Progenitor cell of endocrine pancreas (in vitro differentiated cells): ENCODE data around the gene SNAP29. TPM values are rescaled to one million over a fixed set of nuclear protein-coding genes. Genes with fewer than 3 reads are reported as not detected.
"Not testable (repeated sequence)": the region's sequence is repeated elsewhere in the genome, so short reads cannot be mapped to it uniquely, and the experiment has no call there.

Source experiments
- DNase-seq: peaks from one replicate; pipeline ENCODE4 v3.0.0; 2021; ENCODE audit warnings: low spot score; ENCODE audit not compliant: unreplicated experiment
- H3K27ac Mint-ChIP-seq: 2 replicates; pipeline ENCODE4 v1.8.0; 2021; ENCODE audit warnings: mild to moderate bottlenecking, moderate library complexity, mixed read lengths
- H3K27me3 Mint-ChIP-seq: 2 replicates; pipeline ENCODE4 v1.8.0; 2021; ENCODE audit warnings: mixed read lengths
- H3K36me3 Mint-ChIP-seq: 2 replicates; pipeline ENCODE4 v1.8.0; 2022; ENCODE audit warnings: mixed read lengths; ENCODE audit not compliant: insufficient read depth
- H3K4me1 Mint-ChIP-seq: 2 replicates; pipeline ENCODE4 v1.8.0; 2021; ENCODE audit warnings: low read depth, mixed read lengths
- H3K4me3 Mint-ChIP-seq: 2 replicates; pipeline ENCODE4 v1.8.0; 2021; ENCODE audit warnings: low read depth, mild to moderate bottlenecking, moderate library complexity, mixed read lengths
- H3K9me3 Mint-ChIP-seq: 2 replicates; pipeline ENCODE4 v1.8.0; 2021; ENCODE audit warnings: low read depth, mixed read lengths
- total RNA-seq: library from RNA; stranded (reverse); gene quantifications from 2 replicates; pipeline ENCODE4 v1.2.1, GENCODE V29; 2021
- TF ChIP-seq, protein P1 (sequence below): fragments of 200-600 bp; sonication (generic); IDR thresholded peaks from one replicate; pipeline ENCODE4 v1.5.0; 2021; ENCODE audit warnings: antibody characterized with exemption, mild to moderate bottlenecking; ENCODE audit not compliant: unreplicated experiment

Gene SNAP29
- total RNA-seq, 1 donor from 2014 or later: 20.6 TPM

DNA sequence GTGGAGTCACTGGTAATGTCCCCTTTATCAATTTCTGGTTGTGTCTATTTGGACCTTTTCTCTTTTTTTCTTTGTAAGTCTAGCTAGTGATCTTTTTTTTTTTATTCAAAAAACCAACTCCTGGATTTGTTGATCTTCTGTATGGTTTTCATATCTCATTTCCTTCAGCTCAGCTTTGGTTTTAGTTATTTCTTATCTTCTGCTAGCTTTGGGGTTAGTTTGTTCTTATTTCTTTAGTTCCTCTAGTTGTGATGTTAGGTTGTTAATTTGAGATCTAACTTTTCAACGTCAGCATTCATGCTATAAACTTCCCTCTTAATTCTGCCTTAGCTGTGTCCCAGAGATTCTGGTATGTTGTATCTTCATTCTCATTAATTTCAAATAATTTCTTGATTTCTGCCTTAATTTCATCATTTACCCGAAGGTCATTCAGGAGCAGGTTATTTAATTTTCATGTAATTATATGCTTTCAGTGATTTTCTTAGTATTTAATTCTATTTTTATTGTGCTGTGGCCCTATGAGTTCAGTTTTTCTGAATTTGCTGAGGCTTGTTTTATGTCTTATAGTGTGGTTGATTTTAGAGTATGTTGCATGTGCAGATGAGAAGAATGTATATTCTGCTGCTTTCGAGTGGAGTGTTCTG, 29.2 kb upstream of the SNAP29 start:
- no peak overlapping the region for H3K27ac Mint-ChIP-seq
- no peaks in the 10 kb centered on the region for H3K9me3 Mint-ChIP-seq
- H3K4me3 Mint-ChIP-seq: no peak overlapping the region
- DNase-seq: no peak
- peaks cover 38% of the 10 kb centered on the region for H3K36me3 Mint-ChIP-seq
- peaks cover 2% of the 10 kb centered on the region for H3K4me1 Mint-ChIP-seq
- no peaks in the 10 kb centered on the region for H3K27me3 Mint-ChIP-seq
- TF ChIP-seq, protein P1, sequence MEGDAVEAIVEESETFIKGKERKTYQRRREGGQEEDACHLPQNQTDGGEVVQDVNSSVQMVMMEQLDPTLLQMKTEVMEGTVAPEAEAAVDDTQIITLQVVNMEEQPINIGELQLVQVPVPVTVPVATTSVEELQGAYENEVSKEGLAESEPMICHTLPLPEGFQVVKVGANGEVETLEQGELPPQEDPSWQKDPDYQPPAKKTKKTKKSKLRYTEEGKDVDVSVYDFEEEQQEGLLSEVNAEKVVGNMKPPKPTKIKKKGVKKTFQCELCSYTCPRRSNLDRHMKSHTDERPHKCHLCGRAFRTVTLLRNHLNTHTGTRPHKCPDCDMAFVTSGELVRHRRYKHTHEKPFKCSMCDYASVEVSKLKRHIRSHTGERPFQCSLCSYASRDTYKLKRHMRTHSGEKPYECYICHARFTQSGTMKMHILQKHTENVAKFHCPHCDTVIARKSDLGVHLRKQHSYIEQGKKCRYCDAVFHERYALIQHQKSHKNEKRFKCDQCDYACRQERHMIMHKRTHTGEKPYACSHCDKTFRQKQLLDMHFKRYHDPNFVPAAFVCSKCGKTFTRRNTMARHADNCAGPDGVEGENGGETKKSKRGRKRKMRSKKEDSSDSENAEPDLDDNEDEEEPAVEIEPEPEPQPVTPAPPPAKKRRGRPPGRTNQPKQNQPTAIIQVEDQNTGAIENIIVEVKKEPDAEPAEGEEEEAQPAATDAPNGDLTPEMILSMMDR: no peak

DNA sequence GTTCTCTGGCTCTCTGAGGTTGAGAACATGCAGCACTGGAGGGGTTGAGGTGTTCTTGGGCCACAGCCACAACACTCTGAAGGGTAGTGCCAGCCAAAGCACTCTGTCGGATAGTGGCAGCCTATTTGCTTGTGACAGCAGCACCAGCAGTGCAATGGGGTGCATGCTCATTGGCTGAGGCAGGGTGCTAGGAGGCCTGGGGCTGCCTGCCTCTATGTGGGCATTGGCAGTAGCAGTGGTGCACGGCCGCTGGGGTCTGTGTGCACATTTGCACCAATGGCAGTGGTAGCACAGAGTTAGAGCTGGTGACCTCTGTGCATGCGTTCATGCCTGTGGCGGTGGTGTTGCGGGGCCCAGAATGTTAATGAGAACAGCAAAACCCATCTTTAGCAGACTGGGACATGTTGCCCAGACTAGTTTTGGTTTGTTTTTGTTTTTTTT, 25.6 kb upstream of the SNAP29 start:
- H3K27ac Mint-ChIP-seq: no peak overlapping the region
- H3K4me3 Mint-ChIP-seq: no peak overlapping the region
- H3K27me3 Mint-ChIP-seq: no peaks in the 10 kb centered on the region
- TF ChIP-seq, protein P1: no peak
- peaks cover 21% of the 10 kb centered on the region for H3K36me3 Mint-ChIP-seq
- no peaks in the 10 kb centered on the region for H3K4me1 Mint-ChIP-seq
- DNase-seq: no peak
- no peaks in the 10 kb centered on the region for H3K9me3 Mint-ChIP-seq

DNA sequence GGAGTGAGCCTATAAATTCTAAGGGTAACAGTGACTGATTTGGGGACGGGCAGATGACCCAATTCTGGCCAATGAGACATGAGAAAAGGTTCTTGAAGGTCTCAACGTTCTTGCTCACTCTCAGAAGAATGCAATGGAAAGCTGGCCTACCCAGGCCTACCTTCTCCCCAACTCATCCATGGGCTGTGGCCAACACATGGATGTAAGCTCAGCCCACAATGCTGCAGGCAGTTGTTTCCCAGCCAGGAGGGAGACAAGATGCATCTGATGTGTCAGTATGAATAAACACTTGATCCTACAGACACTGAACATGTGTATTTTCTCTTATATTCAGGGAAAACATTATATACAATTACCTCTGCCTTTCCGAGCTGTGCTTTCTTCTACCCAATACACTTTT, 24.6 kb upstream of the SNAP29 start:
- H3K27ac Mint-ChIP-seq: no peak overlapping the region
- TF ChIP-seq, protein P1: no peak
- H3K9me3 Mint-ChIP-seq: no peaks in the 10 kb centered on the region
- H3K4me1 Mint-ChIP-seq: no peaks in the 10 kb centered on the region
- H3K4me3 Mint-ChIP-seq: no peak overlapping the region
- H3K27me3 Mint-ChIP-seq: no peaks in the 10 kb centered on the region
- H3K36me3 Mint-ChIP-seq: peaks cover 17% of the 10 kb centered on the region
- DNase-seq: no peak

DNA sequence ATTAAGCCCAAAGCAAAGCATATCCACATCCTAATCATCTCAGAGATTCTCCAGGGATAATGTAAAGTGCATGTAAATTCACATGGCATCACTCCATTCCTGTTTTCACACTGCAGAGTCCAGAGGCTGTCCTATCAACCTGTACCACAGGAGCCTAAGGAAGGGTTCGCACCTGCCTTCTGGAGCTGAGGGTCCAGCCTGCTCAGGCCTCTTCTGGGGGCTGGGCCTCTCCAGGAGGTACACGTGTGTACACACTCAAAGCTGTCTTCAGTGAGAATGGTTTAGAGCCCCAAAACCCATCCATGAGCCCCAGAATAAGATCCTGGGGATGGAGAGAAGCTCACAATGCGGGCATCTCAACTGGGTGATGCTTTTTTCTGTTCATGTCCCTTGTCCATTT, 24.1 kb upstream of the SNAP29 start:
- TF ChIP-seq, protein P1: no peak
- Mint-ChIP-seq H3K27me3 (no peaks in the 10 kb centered on the region), H3K4me3 (no peak overlapping the region), H3K36me3 (peaks cover 15% of the 10 kb centered on the region), H3K9me3 (no peaks in the 10 kb centered on the region), H3K27ac (peak overlapping the region; percentile 90), H3K4me1 (no peaks in the 10 kb centered on the region)
- DNase-seq: no peak

DNA sequence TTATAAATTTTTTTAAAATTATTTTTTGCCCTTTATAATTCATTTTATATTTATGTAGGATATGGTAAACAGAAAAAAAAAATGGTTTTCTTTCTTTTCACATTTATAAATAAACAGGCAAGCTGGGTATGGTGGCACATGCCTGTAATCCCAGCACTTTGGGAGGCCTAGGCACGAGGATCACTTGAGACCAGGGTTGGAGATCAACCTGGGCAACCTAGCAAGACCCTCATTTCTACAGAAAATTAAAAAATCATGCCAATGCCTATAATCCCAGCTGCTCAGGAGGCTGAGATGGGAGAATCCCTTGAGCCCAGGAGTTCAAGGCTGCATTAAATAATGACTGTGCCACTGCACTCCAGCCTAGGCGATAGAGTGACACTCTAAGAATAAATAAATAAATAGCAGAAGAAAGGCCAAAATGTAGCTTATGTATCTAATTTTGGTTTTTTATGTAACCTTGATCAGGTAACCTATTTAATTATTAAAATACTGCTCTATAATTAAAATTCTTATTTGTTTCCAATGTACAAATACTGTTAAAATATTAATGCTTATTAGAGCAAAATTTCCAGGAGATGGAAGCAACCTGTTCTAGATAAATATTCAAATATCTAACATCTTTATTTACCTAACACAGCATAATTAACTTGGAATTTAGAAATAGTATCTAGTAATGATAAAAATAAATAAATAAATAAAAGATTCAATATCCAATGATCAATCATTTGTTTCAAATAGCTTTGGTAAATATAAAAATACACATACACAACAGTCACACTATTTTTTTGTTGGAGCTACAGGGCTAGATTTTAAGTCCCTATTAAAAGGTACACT, 21.6 kb upstream of the SNAP29 start:
- no peaks in the 10 kb centered on the region for H3K27me3 Mint-ChIP-seq
- DNase-seq: no peak
- no peak overlapping the region for H3K4me3 Mint-ChIP-seq
- peaks cover 14% of the 10 kb centered on the region for H3K4me1 Mint-ChIP-seq
- H3K27ac Mint-ChIP-seq: no peak overlapping the region
- TF ChIP-seq, protein P1: no peak
- H3K9me3 Mint-ChIP-seq: no peaks in the 10 kb centered on the region
- peaks cover 5% of the 10 kb centered on the region for H3K36me3 Mint-ChIP-seq

DNA sequence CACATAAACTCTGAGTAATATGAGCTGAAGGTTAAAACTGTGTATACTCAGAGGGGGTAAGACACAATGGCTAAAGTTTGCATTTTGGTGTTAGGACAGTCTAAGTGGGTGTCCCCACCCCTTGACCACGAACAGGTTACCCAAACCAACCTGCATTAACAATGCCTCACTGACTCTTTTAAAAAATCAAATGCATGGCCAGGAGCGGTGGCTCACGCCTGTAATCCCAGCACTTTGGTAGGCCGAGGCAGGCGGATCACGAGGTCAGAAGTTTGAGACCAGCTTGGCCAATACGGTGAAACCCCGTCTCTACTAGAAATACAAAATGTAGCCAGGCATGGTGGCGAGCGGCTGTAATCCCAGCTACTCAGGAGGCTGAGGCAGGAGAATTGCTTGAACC, 19.5 kb upstream of the SNAP29 start:
- H3K27ac Mint-ChIP-seq, H3K27me3 Mint-ChIP-seq, DNase-seq, H3K4me3 Mint-ChIP-seq, H3K36me3 Mint-ChIP-seq, H3K9me3 Mint-ChIP-seq: not testable (repeated sequence)
- peaks cover 27% of the 10 kb centered on the region for H3K4me1 Mint-ChIP-seq
